Natural killer cell (primary cell): ENCODE results near the gene HAUS8. TPM values are rescaled to one million over a fixed set of nuclear protein-coding genes. Genes with fewer than 3 reads are reported as not detected.
A peak's percentile ranks its signal among the peaks of the same experiment; 100 is the strongest.

Experiments used
- ATAC-seq, 3 donors: fragments of 150-1000 bp in 2 of 3; fragments of 200-7000 bp in 1 of 3; cut with Tn5 transposase; 1 replicate in 1 of 3; 2 replicates in 2 of 3; pipeline ENCODE4 v1.10.0; 2021; ENCODE audit warnings: mild to moderate bottlenecking in 2 of 3, moderate library complexity in 2 of 3
- DNase-seq, 2 donors: peaks; one replicate each; pipeline versions ENCODE4 v3.0.0 to v3.0.0-alpha.2; 2013 to 2021; ENCODE audit warnings: mixed read lengths in 1 of 2
- H3K27ac ChIP-seq: one replicate; pipeline ENCODE4 v1.5.1; 2013; ENCODE audit warnings: mild to moderate bottlenecking, low read length
- H3K27me3 ChIP-seq: one replicate; pipeline ENCODE4 v1.6.1; 2013; ENCODE audit warnings: low read length; ENCODE audit not compliant: control insufficient read depth, insufficient read depth
- H3K36me3 ChIP-seq: one replicate; pipeline ENCODE4 v1.6.1; 2013; ENCODE audit warnings: low read length; ENCODE audit not compliant: control insufficient read depth, insufficient read depth
- H3K4me1 ChIP-seq: one replicate; pipeline ENCODE4 v1.6.1; 2013; ENCODE audit warnings: low read length; ENCODE audit not compliant: control insufficient read depth, insufficient read depth
- H3K4me3 ChIP-seq: one replicate; pipeline ENCODE4 v1.5.1; 2013; ENCODE audit warnings: low read length
- H3K9me3 ChIP-seq: one replicate; pipeline ENCODE4 v1.6.1; 2013; ENCODE audit warnings: low read length; ENCODE audit not compliant: control insufficient read depth, insufficient read depth
- H3K27ac Mint-ChIP-seq, 2 donors: one replicate each; pipeline ENCODE4 v1.8.0; 2022; ENCODE audit warnings: mild to moderate bottlenecking in 2 of 2, mixed read lengths in 2 of 2, moderate library complexity in 1 of 2
- H3K27me3 Mint-ChIP-seq, 2 donors: one replicate each; pipeline ENCODE4 v1.8.0; 2022; ENCODE audit warnings: low read depth in 2 of 2, mixed read lengths in 2 of 2
- H3K36me3 Mint-ChIP-seq: one replicate; pipeline ENCODE4 v1.8.0; 2022; ENCODE audit warnings: mixed read lengths
- H3K4me1 Mint-ChIP-seq, 2 donors: one replicate each; pipeline ENCODE4 v1.8.0; 2022; ENCODE audit warnings: mixed read lengths in 2 of 2
- H3K4me3 Mint-ChIP-seq: one replicate; pipeline ENCODE4 v1.8.0; 2022; ENCODE audit warnings: mild to moderate bottlenecking, moderate library complexity, mixed read lengths
- H3K9me3 Mint-ChIP-seq, 2 donors: one replicate each; pipeline ENCODE4 v1.8.0; 2022; ENCODE audit warnings: mixed read lengths in 2 of 2
- CTCF ChIP-seq: fragments of 200-600 bp; IDR thresholded peaks from one replicate; pipeline ENCODE4 v1.8.0; 2022; ENCODE audit warnings: antibody characterized with exemption
- WGBS: methylation state at CpG from one replicate; pipeline ENCODE4 v1.1.7; 2013; ENCODE audit warnings: missing lambda C conversion rate; ENCODE audit not compliant: insufficient coverage; 5-methylcytosine and 5-hydroxymethylcytosine counted together
- intact Hi-C: fragments of 100-400 bp; cut with micrococcal nuclease; formaldehyde crosslinking; loops from one replicate; pipeline ENCODE4 v1.14.2; 2022
- total RNA-seq, 4 donors: library from RNA; stranded (reverse); fragments of 120-200 nt in 1 of 4; gene quantifications; one replicate each; pipeline versions ENCODE4 v1.2.3 to v1.2.4, GENCODE V29; 2013 to 2022

Gene HAUS8
- total RNA-seq, 3 donors from 2014 or later (not counting 1 experiment from before 2014, with no cell fraction given), result 10.3 to 13.5 (median 10.4) TPM

GRCh38 chr19:17111766-17112165 lies 36.5 kb upstream of the HAUS8 start:
- H3K27ac ChIP-seq, result no peak overlapping the region
- no peak for TF ChIP-seq CTCF
- DNase-seq (no peak), ATAC-seq (no peak)
- 100% methylated on average over 3 of the region's 3 CpGs for WGBS
- H3K36me3 Mint-ChIP-seq, result no peaks in the 10 kb centered on the region
- intact Hi-C loops, result no loop called here
- peaks cover 63 to 70% of the 10 kb centered on the region in 2 donors for H3K4me1 Mint-ChIP-seq
- no peaks in the 10 kb centered on the region for H3K27me3 ChIP-seq
- no peak overlapping the region for H3K4me3 ChIP-seq
- H3K9me3 ChIP-seq, result no peaks in the 10 kb centered on the region
- H3K9me3 Mint-ChIP-seq, result no peaks in the 10 kb centered on the region
- no peaks in the 10 kb centered on the region for H3K27me3 Mint-ChIP-seq
- peaks cover 82% of the 10 kb centered on the region for H3K4me1 ChIP-seq
- peak overlapping the region; percentile 69 to 70 for H3K27ac Mint-ChIP-seq
- H3K36me3 ChIP-seq, result peaks cover 32% of the 10 kb centered on the region
- H3K4me3 Mint-ChIP-seq, result peak overlapping the region; percentile 14

GRCh38 chr19:17110599-17110966 lies 35.3 kb upstream of the HAUS8 start:
- H3K27ac Mint-ChIP-seq, result peak overlapping the region; percentile 69 to 86
- ATAC-seq (no peak), DNase-seq (no peak)
- no peaks in the 10 kb centered on the region for H3K36me3 Mint-ChIP-seq
- no peaks in the 10 kb centered on the region for H3K9me3 Mint-ChIP-seq
- no peaks in the 10 kb centered on the region for H3K27me3 Mint-ChIP-seq
- H3K4me3 ChIP-seq, result no peak overlapping the region
- intact Hi-C loops, result no loop called here
- peaks cover 79% of the 10 kb centered on the region for H3K4me1 ChIP-seq
- 81% methylated on average over 10 of the region's 10 CpGs for WGBS
- peaks cover 61 to 68% of the 10 kb centered on the region in 2 donors for H3K4me1 Mint-ChIP-seq
- H3K27me3 ChIP-seq, result no peaks in the 10 kb centered on the region
- H3K4me3 Mint-ChIP-seq, result peak overlapping the region; percentile 78
- H3K36me3 ChIP-seq, result peaks cover 34% of the 10 kb centered on the region
- H3K27ac ChIP-seq, result peak overlapping the region; percentile 12
- no peak for TF ChIP-seq CTCF
- no peaks in the 10 kb centered on the region for H3K9me3 ChIP-seq

- no peaks in the 10 kb centered on the region for H3K27me3 Mint-ChIP-seq
- intact Hi-C loops, result no loop called here
- Histone ChIP-seq H3K4me1 (peaks cover 84% of the 10 kb centered on the region), H3K36me3 (peaks cover 38% of the 10 kb centered on the region), H3K27ac (peak overlapping the region; percentile 53), H3K4me3 (no peak overlapping the region), H3K9me3 (no peaks in the 10 kb centered on the region), H3K27me3 (no peaks in the 10 kb centered on the region)
- H3K36me3 Mint-ChIP-seq, result no peaks in the 10 kb centered on the region
- WGBS, result 21% methylated on average over 26 of the region's 26 CpGs
- no peaks in the 10 kb centered on the region for H3K9me3 Mint-ChIP-seq
- H3K4me1 Mint-ChIP-seq, result peaks cover 60 to 69% of the 10 kb centered on the region in 2 donors
- H3K4me3 Mint-ChIP-seq, result peak overlapping the region; percentile 78
- ATAC-seq (peak; percentile 28 to 74 (median 41)), DNase-seq (peak in 1 of 2 donors; percentile 24)
- peak overlapping the region; percentile 69 to 86 for H3K27ac Mint-ChIP-seq
- TF ChIP-seq CTCF, result no peak
Observed at GRCh38 chr19:17109962-17110598, 34.8 kb upstream of the HAUS8 start.

GRCh38 chr19:17109300-17109699 lies 34.0 kb upstream of the HAUS8 start:
- 82% methylated on average over 8 of the region's 9 CpGs for WGBS
- intact Hi-C loops, result no loop called here
- peaks cover 45% of the 10 kb centered on the region for H3K36me3 ChIP-seq
- no peak overlapping the region for H3K4me3 ChIP-seq
- DNase-seq, result no peak
- H3K9me3 Mint-ChIP-seq, result no peaks in the 10 kb centered on the region
- peaks cover 59 to 68% of the 10 kb centered on the region in 2 donors for H3K4me1 Mint-ChIP-seq
- peak overlapping the region; percentile 69 to 86 for H3K27ac Mint-ChIP-seq
- ATAC-seq, result no peak
- H3K9me3 ChIP-seq, result no peaks in the 10 kb centered on the region
- H3K4me3 Mint-ChIP-seq, result no peak overlapping the region
- H3K27me3 Mint-ChIP-seq, result no peaks in the 10 kb centered on the region
- no peaks in the 10 kb centered on the region for H3K27me3 ChIP-seq
- no peaks in the 10 kb centered on the region for H3K36me3 Mint-ChIP-seq
- peaks cover 90% of the 10 kb centered on the region for H3K4me1 ChIP-seq
- peak overlapping the region; percentile 53 for H3K27ac ChIP-seq
- no peak for TF ChIP-seq CTCF
